ENCODE measurements around the gene SHROOM4.

GRCh38 chrX:50812995-50813842 is 775 bp downstream of the SHROOM4 start:
- TF ChIP-seq EP300 (IDR thresholded peaks at IDR 0.05; ENCODE audit: low read depth) (no peak), POLR2AphosphoS5 (IDR thresholded peaks at IDR 0.05) (no peak), POLR2A (IDR thresholded peaks at IDR 0.05) (no peak)
- TF ChIP-seq, protein P1, sequence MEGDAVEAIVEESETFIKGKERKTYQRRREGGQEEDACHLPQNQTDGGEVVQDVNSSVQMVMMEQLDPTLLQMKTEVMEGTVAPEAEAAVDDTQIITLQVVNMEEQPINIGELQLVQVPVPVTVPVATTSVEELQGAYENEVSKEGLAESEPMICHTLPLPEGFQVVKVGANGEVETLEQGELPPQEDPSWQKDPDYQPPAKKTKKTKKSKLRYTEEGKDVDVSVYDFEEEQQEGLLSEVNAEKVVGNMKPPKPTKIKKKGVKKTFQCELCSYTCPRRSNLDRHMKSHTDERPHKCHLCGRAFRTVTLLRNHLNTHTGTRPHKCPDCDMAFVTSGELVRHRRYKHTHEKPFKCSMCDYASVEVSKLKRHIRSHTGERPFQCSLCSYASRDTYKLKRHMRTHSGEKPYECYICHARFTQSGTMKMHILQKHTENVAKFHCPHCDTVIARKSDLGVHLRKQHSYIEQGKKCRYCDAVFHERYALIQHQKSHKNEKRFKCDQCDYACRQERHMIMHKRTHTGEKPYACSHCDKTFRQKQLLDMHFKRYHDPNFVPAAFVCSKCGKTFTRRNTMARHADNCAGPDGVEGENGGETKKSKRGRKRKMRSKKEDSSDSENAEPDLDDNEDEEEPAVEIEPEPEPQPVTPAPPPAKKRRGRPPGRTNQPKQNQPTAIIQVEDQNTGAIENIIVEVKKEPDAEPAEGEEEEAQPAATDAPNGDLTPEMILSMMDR (IDR thresholded peaks at IDR 0.05): no peak
